Right lobe of liver (tissue), 4 donors: ENCODE measurements around the gene DZIP1L.

Experiments used
- CTCF ChIP-seq, 4 donors: fragments of 200-600 bp in 3 of 4; fragments of 450-650 bp in 1 of 4; IDR thresholded peaks; one replicate each; pipeline versions ENCODE4 v1.5.1 to v1.8.0; 2016 to 2022; ENCODE audit warnings: antibody characterized with exemption in 4 of 4, mild to moderate bottlenecking in 2 of 4
- POLR2A ChIP-seq: fragments of 450-650 bp; IDR thresholded peaks from one replicate; pipeline ENCODE4 v1.6.1; 2017; ENCODE audit warnings: antibody characterized with exemption, mild to moderate bottlenecking
- donor health status: DM: no; HTN: no; CAD: no.
- donor health status: DM: no; HTN: no; CAD: no.
- donor health status: DM: no; HTN: yes; CAD: no.

GRCh38 chr3:138030734-138031280 is 84.6 kb downstream of the DZIP1L start:
- TF ChIP-seq POLR2A, result no peak
- no peak for TF ChIP-seq CTCF (IDR thresholded peaks at IDR 0.05)
